Activated naive CD4-positive, alpha-beta T cell treated with anti-CD3 and anti-CD28 coated beads, Interleukin-2, amount 10 ng/mL, durations not matched to agents 7 days and 5 days (primary cell): ENCODE measurements around the gene DGKB.

Experiments
- CTCF ChIA-PET: fragments of 350-600 bp; sonication (Branson Sonifier 250); formaldehyde crosslinking; loops from one replicate; lab custom pipeline; 2021; ENCODE audit warnings: antibody characterized with exemption; lab: Charles Lee
- DNase-seq: peaks from one replicate; pipeline ENCODE4 v3.0.0-alpha.2; 2020
- H3K27ac Mint-ChIP-seq: one replicate; pipeline ENCODE4 v1.8.0; 2021; ENCODE audit warnings: mild to moderate bottlenecking, moderate library complexity, mixed read lengths
- H3K27me3 Mint-ChIP-seq: one replicate; pipeline ENCODE4 v1.8.0; 2021; ENCODE audit warnings: mild to moderate bottlenecking, mixed read lengths
- H3K36me3 Mint-ChIP-seq: one replicate; pipeline ENCODE4 v1.8.0; 2021; ENCODE audit warnings: mixed read lengths
- H3K4me1 Mint-ChIP-seq: one replicate; pipeline ENCODE4 v1.8.0; 2021; ENCODE audit warnings: mixed read lengths
- H3K4me3 Mint-ChIP-seq: one replicate; pipeline ENCODE4 v1.8.0; 2021; ENCODE audit warnings: mild to moderate bottlenecking, moderate library complexity, mixed read lengths
- H3K9me3 Mint-ChIP-seq: one replicate; pipeline ENCODE4 v1.8.0; 2021; ENCODE audit warnings: mixed read lengths

Gene DGKB

GRCh38 chr7:14630048-14630447 lies 272.5 kb downstream of the DGKB start:
- Mint-ChIP-seq H3K27me3 (no peaks in the 10 kb centered on the region), H3K9me3 (no peaks in the 10 kb centered on the region), H3K36me3 (no peaks in the 10 kb centered on the region), H3K4me1 (no peaks in the 10 kb centered on the region), H3K4me3 (no peak overlapping the region), H3K27ac (no peak overlapping the region)
- CTCF ChIA-PET: no interaction called here
- DNase-seq: no peak

- CTCF ChIA-PET: no interaction called here
- H3K9me3 Mint-ChIP-seq: no peaks in the 10 kb centered on the region
Measured at GRCh38 chr7:14628516-14628915, 274.0 kb downstream of the DGKB start.

GRCh38 chr7:14626076-14626475 lies 276.5 kb downstream of the DGKB start:
- CTCF ChIA-PET: no interaction called here
- H3K4me3 Mint-ChIP-seq: no peak overlapping the region
- H3K36me3 Mint-ChIP-seq: no peaks in the 10 kb centered on the region
- H3K9me3 Mint-ChIP-seq: no peaks in the 10 kb centered on the region
- H3K4me1 Mint-ChIP-seq: no peaks in the 10 kb centered on the region
- H3K27ac Mint-ChIP-seq: no peak overlapping the region
- no peaks in the 10 kb centered on the region for H3K27me3 Mint-ChIP-seq
- no peak for DNase-seq

More at GRCh38 chr7:14628516-14628915, 274.0 kb downstream of the DGKB start:
- Mint-ChIP-seq H3K36me3 (no peaks in the 10 kb centered on the region), H3K4me1 (no peaks in the 10 kb centered on the region), H3K27me3 (no peaks in the 10 kb centered on the region), H3K4me3 (no peak overlapping the region), H3K27ac (no peak overlapping the region)
- DNase-seq: no peak

- no peaks in the 10 kb centered on the region for H3K36me3 Mint-ChIP-seq
- CTCF ChIA-PET: no interaction called here
- no peak for DNase-seq
- no peaks in the 10 kb centered on the region for H3K9me3 Mint-ChIP-seq
- no peaks in the 10 kb centered on the region for H3K27me3 Mint-ChIP-seq
- H3K4me3 Mint-ChIP-seq: no peak overlapping the region
- no peaks in the 10 kb centered on the region for H3K4me1 Mint-ChIP-seq
- H3K27ac Mint-ChIP-seq: no peak overlapping the region
Measured at GRCh38 chr7:14622559-14622958, 280.0 kb downstream of the DGKB start.

GRCh38 chr7:14606101-14606500 lies 296.4 kb downstream of the DGKB start:
- no peaks in the 10 kb centered on the region for H3K4me1 Mint-ChIP-seq

GRCh38 chr7:14604606-14605005 lies 297.9 kb downstream of the DGKB start:
- Mint-ChIP-seq H3K27me3 (no peaks in the 10 kb centered on the region), H3K27ac (no peak overlapping the region), H3K36me3 (no peaks in the 10 kb centered on the region), H3K9me3 (no peaks in the 10 kb centered on the region), H3K4me3 (no peak overlapping the region), H3K4me1 (no peaks in the 10 kb centered on the region)
- no peak for DNase-seq
- CTCF ChIA-PET: no interaction called here

More at GRCh38 chr7:14606101-14606500, 296.4 kb downstream of the DGKB start:
- H3K36me3 Mint-ChIP-seq: no peaks in the 10 kb centered on the region
- H3K27me3 Mint-ChIP-seq: no peaks in the 10 kb centered on the region
- no peak for DNase-seq
- CTCF ChIA-PET: no interaction called here
- H3K4me3 Mint-ChIP-seq: no peak overlapping the region
- H3K9me3 Mint-ChIP-seq: no peaks in the 10 kb centered on the region
- no peak overlapping the region for H3K27ac Mint-ChIP-seq

- Mint-ChIP-seq H3K4me1 (no peaks in the 10 kb centered on the region), H3K9me3 (no peaks in the 10 kb centered on the region), H3K4me3 (no peak overlapping the region), H3K27me3 (no peaks in the 10 kb centered on the region), H3K36me3 (no peaks in the 10 kb centered on the region), H3K27ac (no peak overlapping the region)
- CTCF ChIA-PET: no interaction called here
- DNase-seq: no peak
Measured at GRCh38 chr7:14602851-14603250, 299.7 kb downstream of the DGKB start.

GRCh38 chr7:14600766-14601367 lies 301.7 kb downstream of the DGKB start:
- Mint-ChIP-seq H3K4me3 (no peak overlapping the region), H3K27me3 (no peaks in the 10 kb centered on the region), H3K4me1 (no peaks in the 10 kb centered on the region), H3K27ac (no peak overlapping the region), H3K36me3 (no peaks in the 10 kb centered on the region), H3K9me3 (no peaks in the 10 kb centered on the region)
- CTCF ChIA-PET: no interaction called here
- no peak for DNase-seq

- Mint-ChIP-seq H3K27ac (no peak overlapping the region), H3K9me3 (no peaks in the 10 kb centered on the region), H3K4me3 (no peak overlapping the region), H3K27me3 (no peaks in the 10 kb centered on the region), H3K4me1 (no peaks in the 10 kb centered on the region), H3K36me3 (no peaks in the 10 kb centered on the region)
- no peak for DNase-seq
- CTCF ChIA-PET: no interaction called here
Measured at GRCh38 chr7:14598978-14599377, 303.6 kb downstream of the DGKB start.

- Mint-ChIP-seq H3K4me1 (no peaks in the 10 kb centered on the region), H3K27me3 (no peaks in the 10 kb centered on the region), H3K4me3 (no peak overlapping the region), H3K9me3 (no peaks in the 10 kb centered on the region), H3K27ac (no peak overlapping the region), H3K36me3 (no peaks in the 10 kb centered on the region)
- DNase-seq: no peak
- CTCF ChIA-PET: no interaction called here
Measured at GRCh38 chr7:14596421-14596820, 306.1 kb downstream of the DGKB start.

- H3K9me3 Mint-ChIP-seq: peaks cover 20% of the 10 kb centered on the region
- DNase-seq: no peak
- CTCF ChIA-PET: no interaction called here
- no peak overlapping the region for H3K27ac Mint-ChIP-seq
- no peaks in the 10 kb centered on the region for H3K4me1 Mint-ChIP-seq
- H3K4me3 Mint-ChIP-seq: no peak overlapping the region
- no peaks in the 10 kb centered on the region for H3K27me3 Mint-ChIP-seq
- no peaks in the 10 kb centered on the region for H3K36me3 Mint-ChIP-seq
Measured at GRCh38 chr7:14590206-14590605, 312.3 kb downstream of the DGKB start.

- Mint-ChIP-seq H3K9me3 (peaks cover 24% of the 10 kb centered on the region), H3K27me3 (no peaks in the 10 kb centered on the region), H3K4me1 (no peaks in the 10 kb centered on the region), H3K27ac (no peak overlapping the region), H3K4me3 (no peak overlapping the region), H3K36me3 (no peaks in the 10 kb centered on the region)
- DNase-seq: no peak
- CTCF ChIA-PET: no interaction called here
Measured at GRCh38 chr7:14585232-14585631, 317.3 kb downstream of the DGKB start.

- Mint-ChIP-seq H3K36me3 (no peaks in the 10 kb centered on the region), H3K4me1 (no peaks in the 10 kb centered on the region), H3K27me3 (no peaks in the 10 kb centered on the region), H3K9me3 (peaks cover 24% of the 10 kb centered on the region), H3K27ac (no peak overlapping the region), H3K4me3 (no peak overlapping the region)
- no peak for DNase-seq
- CTCF ChIA-PET: no interaction called here
Measured at GRCh38 chr7:14583518-14583917, 319.0 kb downstream of the DGKB start.

- Mint-ChIP-seq H3K27me3 (no peaks in the 10 kb centered on the region), H3K4me1 (no peaks in the 10 kb centered on the region), H3K9me3 (peaks cover 23% of the 10 kb centered on the region), H3K36me3 (no peaks in the 10 kb centered on the region), H3K27ac (no peak overlapping the region), H3K4me3 (no peak overlapping the region)
- DNase-seq: no peak
- CTCF ChIA-PET: no interaction called here
Measured at GRCh38 chr7:14582010-14582409, 320.5 kb downstream of the DGKB start.

- DNase-seq: no peak
- CTCF ChIA-PET: no interaction called here
- Mint-ChIP-seq H3K9me3 (peaks cover 9% of the 10 kb centered on the region), H3K27me3 (no peaks in the 10 kb centered on the region), H3K4me1 (no peaks in the 10 kb centered on the region), H3K4me3 (no peak overlapping the region), H3K27ac (no peak overlapping the region), H3K36me3 (no peaks in the 10 kb centered on the region)
Measured at GRCh38 chr7:14579971-14580370, 322.6 kb downstream of the DGKB start.

GRCh38 chr7:14576578-14576977 lies 326.0 kb downstream of the DGKB start:
- CTCF ChIA-PET: no interaction called here
- Mint-ChIP-seq H3K9me3 (peaks cover 3% of the 10 kb centered on the region), H3K4me1 (no peaks in the 10 kb centered on the region)

More at GRCh38 chr7:14576578-14576977, 326.0 kb downstream of the DGKB start:
- Mint-ChIP-seq H3K4me3 (no peak overlapping the region), H3K27me3 (no peaks in the 10 kb centered on the region), H3K36me3 (no peaks in the 10 kb centered on the region), H3K27ac (no peak overlapping the region)
- DNase-seq: no peak
